Activated T-helper 1 cell treated with Interleukin-2 at 50 U/mL for 16 hours (primary cell): ENCODE results near the gene MDK.
A peak's percentile ranks its signal among the peaks of the same experiment; 100 is the strongest.

Source experiments
- DNase-seq: peaks from one replicate; pipeline ENCODE4 v3.0.0-alpha.2; 2020; ENCODE audit warnings: low read depth

Gene MDK, protein sequence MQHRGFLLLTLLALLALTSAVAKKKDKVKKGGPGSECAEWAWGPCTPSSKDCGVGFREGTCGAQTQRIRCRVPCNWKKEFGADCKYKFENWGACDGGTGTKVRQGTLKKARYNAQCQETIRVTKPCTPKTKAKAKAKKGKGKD

DNA sequence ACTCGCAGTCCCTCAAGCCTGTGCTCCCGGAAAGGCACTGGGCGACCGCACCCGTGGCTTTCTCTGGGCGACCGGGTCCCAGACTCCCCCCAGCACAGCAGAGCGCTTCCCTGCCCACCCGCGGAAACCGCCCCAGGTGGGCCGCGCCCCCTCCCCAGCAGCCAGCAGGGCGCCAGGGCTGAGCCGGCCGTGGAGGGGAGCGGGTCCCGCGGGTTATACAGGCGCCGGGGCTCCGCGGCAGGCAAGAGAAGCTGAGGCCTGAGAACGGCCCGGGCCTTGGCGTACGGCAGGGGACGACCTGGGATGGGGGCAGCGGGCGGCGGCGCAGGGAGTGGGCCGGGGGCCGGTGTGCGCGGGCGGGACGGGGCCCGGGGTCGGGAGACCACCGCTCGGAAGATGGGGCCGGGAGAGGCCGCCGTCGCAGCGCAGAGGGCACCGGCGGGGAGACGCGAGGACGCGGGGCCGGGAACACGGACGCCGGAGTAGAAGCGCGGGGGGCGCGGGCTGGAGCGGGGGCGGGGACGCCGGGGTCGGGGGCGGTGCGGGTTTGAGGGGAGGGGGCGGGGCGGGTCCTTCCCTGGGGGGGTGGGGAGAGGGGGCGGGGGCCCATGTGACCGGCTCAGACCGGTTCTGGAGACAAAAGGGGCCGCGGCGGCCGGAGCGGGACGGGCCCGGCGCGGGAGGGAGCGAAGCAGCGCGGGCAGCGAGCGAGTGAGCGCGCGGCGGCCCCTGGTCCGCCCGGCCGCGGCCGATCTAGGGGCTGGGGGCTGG lies at the start of gene MDK:
MDK (plus strand) TSS at position 622 of the 771 bp plus-strand sequence. CDS start 389 bp downstream, outside the sequence.
- no peak for DNase-seq

DNA sequence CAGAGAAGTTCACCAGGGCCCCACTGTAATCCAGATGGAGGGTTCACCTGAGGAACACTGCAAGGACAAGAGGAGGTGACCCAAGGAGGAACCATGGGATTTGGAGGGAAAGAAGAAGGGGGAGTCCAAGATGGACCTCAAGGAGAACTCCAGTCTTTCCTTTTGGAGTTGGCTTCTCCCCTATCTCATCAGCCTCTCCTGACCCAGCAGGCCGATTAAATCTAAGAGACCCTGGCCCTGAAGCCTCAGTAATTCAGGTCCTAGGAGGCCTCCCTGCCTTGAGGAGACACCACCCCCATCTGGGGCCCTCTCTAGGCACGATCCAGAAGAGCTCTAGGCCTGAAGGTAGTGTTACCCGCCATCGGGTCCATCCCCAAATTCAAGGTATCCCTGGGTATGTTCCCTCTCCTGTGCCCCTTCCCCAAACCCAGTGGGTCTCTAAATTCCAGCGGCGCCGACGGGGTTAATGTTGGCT lies 49.3 kb upstream of the MDK start:
- no peak for DNase-seq

DNA sequence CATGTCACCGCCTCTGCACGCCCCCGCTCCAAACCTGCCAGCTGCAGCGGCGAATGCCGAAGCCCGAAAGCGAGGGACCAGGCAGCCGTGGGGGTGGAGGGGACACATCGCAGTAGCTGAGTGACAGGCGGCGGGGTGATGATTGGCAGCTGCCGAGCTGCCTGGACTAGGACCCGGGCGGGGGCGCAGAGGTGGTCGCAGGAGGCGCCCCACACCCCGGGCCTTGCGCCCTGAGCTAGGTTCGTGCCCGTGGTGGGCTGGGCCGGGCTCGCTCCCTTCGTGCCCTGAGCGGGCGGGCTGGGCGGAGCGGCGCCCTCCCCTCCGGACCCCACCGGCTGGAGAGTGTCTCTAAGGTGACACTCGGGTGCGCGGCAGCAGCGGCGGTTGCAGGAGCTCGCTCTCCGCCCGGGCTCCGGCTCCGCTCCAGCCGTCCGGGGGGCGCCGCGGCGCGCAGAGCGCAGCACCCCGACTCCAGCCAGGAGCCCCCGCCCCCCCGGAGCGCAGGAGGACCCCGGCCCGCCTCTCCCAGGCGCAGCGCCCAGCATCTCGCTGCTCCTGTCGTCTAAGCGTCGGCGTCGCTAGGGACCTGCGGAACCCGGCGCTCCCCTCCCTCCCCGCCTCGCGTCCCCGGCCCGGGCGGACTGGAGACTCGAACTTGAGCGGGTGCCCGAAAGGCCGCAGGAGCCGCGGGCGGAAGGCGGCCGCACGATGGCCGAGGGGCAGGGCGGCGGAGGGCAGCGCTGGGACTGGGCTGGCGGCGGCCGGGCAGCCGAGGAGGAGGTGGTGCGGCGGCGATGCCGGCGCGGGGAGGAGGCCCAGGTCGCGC lies 48.7 kb upstream of the MDK start:
- DNase-seq: peak; percentile 15

DNA sequence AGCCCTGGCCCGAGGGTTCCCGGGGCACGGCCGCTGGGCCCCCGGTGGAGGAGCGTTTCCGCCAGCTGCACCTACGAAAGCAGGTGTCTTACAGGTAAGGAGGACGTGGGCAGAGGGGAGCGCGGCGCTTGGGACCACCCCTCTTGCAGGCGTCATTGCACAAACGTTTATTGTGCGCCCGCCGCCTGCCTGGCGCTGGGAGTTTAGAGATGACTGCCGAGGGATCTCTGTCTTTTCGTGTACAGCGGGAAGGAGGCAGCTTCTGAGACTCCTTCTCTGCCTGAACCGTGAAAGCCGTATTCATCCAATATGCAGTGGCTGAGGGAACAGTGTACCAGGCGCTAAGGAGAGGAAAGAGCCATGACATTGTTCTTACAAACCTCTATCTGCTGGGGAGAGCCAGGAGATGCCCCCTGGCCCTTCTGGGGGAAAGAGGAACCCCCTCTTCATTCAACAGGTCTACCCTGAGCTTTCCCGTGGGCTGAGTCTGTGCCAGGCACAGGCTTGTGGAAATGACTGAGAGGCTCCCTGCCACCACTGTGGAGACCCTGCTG lies 48.0 kb upstream of the MDK start:
- DNase-seq: peak; percentile 8

DNA sequence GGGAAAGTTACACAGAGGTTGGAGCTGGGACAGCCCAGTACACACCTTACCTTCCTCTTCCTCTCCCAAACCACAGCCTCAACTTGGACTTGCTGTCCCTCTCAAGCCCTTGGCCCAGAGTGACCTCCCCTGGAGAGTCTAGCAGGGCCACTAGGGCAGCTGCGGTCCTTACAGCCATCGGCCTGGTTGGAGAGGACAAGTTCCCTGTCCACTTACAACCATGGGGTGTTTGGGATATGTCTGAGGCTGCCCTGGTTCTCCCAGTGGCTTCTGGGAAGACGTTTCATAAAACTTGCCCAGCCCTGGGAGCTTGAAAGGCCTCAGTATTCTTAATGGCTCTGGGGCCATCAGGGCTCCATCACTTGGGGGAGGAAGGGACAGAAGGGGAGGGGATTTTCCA lies 47.3 kb upstream of the MDK start:
- no peak for DNase-seq

DNA sequence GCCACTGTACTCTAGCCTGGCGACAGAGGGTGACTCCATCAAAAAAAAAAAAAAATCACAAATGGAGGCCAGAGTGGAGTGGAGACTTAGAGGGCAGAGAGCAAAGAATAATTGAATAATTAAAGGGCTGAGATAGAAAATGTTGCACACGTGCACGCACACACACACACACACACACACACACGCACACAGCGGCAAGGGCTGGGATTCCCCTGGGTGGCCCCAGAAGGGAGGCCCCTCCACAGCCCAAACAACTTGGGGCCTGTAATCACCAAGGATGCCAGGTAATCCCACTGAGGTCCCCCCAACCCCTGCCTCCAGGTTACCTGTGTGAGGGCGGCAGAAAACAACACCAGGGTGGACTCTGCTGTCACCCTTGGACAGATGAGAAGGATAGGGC lies 46.2 kb upstream of the MDK start:
- DNase-seq: no peak

DNA sequence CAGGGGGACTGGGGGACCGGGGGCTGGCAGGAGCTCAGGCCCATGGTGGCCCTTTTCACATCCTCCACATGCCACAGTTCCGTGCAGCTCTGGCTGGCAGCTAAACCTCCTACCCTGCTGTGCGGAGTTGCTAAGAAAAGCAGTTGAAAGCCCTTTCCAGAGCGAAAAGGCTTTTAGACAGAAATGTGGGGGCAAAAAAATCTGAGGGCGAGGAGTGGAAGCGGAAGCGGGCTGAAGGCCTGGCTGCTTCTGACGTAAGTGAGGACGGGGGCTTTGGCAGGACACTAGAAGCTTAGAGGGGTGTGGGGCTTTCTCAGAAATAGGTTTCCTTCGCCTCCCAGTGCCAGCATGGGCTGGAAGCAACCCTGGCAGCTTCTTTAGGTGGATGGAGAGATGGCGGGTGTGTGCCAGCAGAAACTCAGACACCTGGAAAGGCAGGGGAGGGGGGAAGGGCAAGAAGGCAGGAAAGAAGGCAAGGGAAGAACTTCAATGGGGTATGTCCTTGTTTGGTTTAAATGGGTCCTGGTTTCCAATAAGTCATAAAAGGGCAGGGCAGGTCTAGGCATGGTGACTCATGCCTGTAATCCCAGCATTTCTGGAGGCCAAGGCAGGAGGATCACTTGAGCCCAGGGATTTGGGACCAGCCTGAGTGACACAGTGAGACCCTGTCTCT lies 45.4 kb upstream of the MDK start:
- DNase-seq: no peak

DNA sequence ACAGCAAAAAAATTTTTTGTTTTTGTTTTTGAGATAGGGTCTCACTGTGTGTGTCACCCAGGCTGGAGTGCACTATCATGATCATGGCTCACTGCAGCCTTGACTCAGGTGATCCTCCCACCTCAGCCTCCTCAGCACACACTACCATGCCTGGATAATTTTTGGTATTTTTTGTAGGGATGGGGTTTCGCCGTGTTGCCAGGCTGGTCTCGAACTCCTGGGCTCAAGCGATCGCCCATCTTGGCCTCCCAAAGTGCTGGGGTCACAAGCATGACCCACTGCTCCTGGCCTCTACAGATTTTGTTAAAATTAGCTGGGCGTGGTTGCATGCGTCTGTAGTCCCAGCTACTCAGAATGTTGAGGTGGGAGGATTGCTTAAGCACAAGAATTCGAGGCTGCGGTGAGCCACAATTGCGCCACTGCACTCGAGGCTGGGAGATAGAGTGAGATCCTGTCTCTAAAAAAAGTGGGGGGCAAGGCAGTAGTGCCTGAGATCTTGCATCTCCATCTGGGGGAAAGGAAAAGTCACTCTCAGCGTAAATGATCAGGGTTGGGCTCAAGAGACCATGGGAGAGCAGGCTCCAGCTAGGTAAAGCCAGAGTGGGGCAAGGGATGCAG lies 44.8 kb upstream of the MDK start:
- no peak for DNase-seq

DNA sequence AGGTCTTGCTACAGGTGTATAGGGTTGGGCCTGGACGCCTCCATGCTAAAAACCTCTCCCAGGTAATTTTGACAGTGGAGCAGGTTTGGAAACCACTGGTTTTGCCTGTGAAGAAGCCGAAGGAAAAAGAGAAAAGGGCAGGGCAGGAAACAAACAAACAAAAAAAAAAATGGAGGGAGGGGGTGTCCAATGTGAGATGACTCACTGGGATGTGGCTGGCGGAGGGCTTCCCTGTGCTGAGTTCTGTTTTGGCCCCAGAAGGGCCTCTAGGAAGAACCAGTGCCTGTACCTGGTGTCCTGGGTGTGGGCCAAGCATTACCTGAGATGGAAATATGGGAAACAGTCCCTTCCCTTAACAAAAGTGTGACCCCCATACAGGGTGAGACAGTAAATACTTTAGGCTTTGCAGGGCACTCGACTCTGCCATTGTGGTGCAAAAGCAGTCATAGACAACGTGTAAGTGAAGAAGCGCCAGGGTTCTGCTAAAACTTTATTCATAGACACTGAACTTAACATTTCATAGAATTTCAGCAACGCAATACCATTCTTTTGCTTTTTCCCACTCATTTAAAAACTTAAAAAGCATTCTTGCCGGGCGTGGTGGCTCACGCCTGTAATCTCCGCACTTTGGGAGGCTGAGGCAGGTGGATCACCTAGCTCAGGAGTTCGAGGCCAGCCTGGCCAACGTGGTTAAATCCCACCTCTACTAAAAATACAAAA lies 43.7 kb upstream of the MDK start:
- DNase-seq: no peak

DNA sequence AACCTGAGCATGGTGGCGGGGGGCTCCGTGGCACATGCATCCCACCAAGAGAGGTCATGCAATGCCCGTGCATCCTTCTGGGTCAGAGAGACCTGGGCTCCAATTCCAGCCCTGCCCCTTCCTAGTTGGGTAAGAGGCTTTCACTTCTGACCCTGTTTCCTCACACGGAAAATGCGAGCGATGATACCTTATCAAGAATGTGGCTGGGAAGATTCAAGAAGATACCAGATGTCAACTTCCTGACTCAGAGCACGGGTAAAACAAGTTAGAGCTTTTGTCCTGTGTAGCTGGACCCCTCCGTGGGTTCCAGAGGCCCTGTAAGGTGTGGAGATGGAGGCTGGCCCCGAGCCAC lies 42.9 kb upstream of the MDK start:
- no peak for DNase-seq

DNA sequence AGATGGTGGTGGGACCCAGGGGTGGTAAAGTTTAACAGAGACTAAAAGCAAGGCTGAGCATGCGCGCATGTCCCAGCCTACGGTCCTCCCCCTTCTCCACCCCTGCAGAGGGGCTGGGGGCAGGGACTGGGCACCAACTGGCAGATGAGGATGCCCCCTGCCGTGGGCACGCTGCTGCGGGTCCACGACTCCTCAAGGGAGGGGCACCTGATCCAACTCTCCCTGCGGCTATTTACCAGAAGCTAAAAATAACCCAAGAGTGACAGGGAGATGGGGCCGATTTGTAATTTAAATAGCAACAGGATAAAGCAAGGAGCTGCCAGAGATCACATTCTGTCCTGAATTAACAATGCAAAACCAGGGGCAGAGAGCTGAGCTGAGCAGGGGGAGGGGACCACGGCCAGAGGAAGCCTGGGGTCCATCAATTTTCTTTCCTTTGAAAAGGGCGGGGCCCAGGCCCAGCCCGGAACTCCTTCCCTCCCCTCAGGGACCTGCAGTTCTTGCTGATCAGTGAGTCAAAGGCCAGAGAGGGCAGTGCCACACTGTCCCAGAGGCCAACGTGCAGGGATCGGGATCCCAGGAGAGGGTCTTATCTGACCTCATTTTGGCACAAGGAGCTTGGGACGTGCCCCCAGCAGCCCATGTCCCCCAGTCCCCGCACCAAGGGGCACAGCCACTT lies 42.3 kb upstream of the MDK start:
- DNase-seq: no peak

DNA sequence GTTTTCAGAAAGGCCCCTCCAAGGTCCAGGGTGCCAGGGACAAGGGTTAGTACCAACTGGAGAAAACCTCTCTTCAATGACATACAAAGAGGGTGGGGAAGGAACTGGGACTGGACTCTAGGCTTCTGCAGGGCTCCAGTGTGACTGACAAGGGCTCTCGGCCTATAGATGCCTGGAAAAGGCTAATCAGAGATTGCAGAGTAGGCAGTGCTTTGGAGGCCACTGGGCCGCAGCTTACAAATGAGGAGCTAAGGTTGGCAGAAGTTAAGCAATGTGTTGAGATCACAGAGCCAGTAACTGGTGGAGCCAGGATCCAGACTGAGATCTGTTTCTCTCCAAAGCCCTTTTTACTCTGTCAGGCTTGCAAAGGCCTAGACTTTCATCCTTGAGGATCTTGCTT lies 41.7 kb upstream of the MDK start:
- DNase-seq: no peak

DNA sequence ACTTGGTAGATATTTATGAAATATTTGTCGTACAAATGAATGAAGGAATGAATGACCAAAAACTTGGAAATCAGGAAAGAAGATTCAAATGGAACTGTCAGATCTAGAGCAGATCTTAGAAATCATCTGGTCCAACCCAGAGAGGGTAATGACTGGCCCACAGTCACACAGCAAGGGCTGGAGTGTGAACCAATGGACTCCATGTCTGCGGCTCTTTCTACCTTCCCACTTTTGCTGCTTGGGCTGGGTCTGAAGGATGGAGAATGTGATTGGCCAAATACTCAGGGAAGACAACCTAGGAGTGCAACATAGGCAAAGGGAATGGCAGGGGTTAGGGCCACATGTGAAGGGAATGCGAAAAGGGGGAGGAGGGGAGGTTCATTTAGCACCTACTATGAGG lies 40.0 kb upstream of the MDK start:
- DNase-seq: no peak

DNA sequence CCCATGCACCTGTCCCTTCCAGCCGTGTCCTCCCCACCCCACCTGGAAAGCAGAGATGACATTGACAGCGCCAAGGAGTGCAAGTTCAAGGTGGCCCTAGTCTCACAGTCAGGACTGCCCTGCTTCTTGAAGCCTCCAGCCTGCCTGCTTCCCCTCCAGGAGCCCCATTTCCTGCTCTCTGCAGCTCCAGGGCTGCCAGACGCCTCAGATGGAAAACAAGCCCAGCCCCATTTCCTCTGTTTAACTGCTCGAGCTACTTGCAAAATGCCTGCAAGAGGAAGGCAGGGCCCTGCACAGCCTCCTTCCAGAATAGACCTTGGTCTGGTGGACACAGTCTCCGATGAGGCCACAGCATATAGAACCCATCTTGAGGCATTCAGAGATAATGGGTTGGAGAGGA lies 39.2 kb upstream of the MDK start:
- DNase-seq: peak; percentile 23

DNA sequence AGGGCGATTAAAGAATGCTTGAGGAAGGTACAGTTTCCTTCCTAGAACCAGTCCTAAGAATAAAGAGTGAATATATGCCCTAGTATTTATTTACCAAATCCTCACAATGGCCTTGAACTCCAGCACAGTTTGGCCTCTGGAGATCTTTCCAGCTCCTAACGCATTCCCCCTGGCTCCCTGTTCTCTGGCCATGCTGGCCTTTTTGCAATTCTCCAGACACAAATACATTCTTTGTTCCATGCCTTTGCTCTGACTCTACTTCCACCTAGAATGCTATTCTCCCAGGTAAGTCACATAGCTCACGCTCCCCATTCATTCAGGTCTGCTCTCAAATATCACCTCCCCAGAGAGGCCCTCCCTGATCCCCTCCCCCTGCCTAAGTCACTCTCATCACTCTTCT lies 37.9 kb upstream of the MDK start:
- DNase-seq: no peak

DNA sequence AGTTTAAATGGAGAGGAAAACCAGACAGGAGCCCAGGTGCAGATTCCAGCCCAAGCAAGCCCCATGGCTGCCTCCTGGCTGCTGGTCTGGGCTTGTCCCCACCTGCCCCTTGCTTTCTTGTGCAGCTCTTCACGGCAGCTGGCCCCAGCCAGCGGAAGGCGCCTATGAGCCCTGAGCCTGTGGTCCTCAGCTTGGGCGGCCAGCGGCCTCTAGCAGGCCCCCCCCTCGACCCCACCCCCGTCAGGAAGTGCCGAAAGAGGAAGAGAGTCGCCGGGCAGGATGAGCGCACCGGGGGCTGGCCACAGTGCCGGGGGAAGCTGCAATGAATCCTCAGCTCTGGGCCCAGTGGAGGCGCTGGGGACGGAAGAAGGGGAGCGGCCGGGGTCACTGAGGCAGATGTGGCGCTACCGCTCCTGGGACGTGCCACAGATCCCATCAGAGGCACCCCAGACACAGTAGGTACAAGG lies 36.3 kb upstream of the MDK start:
- no peak for DNase-seq

DNA sequence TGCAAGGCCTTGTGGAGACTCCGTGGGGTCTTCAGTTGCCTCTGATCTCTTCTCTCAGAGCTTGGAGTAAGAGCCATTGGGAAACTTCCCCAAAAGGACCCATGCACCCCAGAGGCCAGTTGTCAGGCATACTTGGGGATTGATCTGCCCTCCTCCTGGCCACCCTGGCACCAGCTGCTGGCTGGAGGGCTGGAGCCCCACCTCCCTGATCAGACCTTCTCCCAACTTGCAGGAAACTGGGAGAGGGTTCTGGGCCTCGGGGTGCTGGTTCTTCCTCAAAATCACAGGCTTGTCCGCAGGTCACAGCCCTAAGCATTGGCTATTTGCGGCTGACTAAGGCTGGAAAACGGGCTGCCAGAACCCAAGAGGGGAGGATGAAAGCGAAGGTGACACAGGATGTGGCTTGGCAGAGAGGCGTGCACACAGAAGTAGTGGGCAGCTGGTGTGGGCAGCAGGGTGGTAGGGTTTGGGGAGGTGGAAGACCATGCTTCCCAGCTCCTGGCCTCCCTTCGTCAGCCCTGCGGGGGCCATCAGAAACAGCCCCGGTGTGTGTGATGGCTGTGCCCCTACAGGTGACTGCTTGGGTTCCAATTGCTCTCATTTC lies 35.5 kb upstream of the MDK start:
- no peak for DNase-seq

DNA sequence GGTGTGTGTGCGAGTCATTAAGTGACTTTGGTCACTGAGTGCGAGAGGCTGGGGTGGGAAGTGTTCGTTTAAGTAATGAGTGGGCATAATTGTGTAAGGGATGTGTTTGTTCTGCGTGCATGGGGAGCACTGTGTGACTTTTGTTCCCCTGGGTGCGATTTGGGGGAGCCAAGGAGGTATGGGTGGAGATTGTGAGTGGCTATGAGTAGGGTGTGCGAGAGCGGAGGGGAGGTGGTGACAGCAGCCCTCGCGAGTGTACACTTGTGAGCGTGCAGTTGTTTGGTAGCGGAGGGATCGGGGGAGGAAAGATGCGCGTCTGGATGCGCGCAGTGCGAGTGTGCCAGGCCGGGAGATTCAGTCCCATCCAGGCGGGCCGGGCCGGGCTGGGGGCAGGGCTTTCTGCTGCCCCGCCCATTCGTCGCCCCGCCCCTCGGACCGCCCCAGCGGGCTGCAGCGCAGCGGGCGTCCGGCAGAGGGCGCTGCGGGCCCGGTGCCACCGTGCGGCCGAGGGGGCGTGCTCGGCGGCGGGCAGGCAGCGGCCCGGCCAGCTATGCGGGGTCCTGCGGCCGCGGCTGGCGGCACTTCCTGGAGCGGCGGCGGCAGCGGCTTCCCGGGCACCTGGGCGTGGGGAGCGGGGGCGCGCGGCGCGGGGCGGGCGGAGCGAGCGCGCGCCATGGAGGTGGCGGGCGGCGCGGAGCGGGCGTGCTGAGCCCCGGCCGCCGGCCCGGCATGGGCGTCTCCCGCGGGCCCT lies 34.4 kb upstream of the MDK start, which contains the start of gene DGKZ:
DGKZ (plus strand) TSS at position 578 of the 751 bp plus-strand sequence. CDS start 197 bp downstream, outside the sequence.
- DNase-seq: peak; percentile 92
